GM19240 (cell line): ENCODE data around the gene BCL10.

ENCODE experiments used
- DNase-seq: peaks from one replicate; pipeline ENCODE4 v3.0.0; 2011; ENCODE audit warnings: low spot score; ENCODE audit not compliant: insufficient read length

Gene BCL10

GRCh38 chr1:85224734-85225623, 51.5 kb downstream of the BCL10 start:
- no peak for DNase-seq

GRCh38 chr1:85224295-85224694, 52.1 kb downstream of the BCL10 start:
- DNase-seq = no peak

- DNase-seq = no peak
Measured at GRCh38 chr1:85223334-85223733, 53.1 kb downstream of the BCL10 start.

- DNase-seq = no peak
Measured at GRCh38 chr1:85220756-85221201, 55.7 kb downstream of the BCL10 start.

GRCh38 chr1:85219853-85220610, 56.4 kb downstream of the BCL10 start:
- DNase-seq = no peak

- no peak for DNase-seq
Measured at GRCh38 chr1:85216697-85217096, 59.7 kb downstream of the BCL10 start.
